NCI-H2029 (cell line): Measurements from ENCODE around the gene HOXD12.

ENCODE experiments used
- DNase-seq: peaks from one replicate; lab custom pipeline; 2025; lab: John Stamatoyannopoulos, UW

The HOXD12 gene

GRCh38 chr2:176118601-176119339, 19.2 kb downstream of the HOXD12 start:
- peak; percentile 83 for DNase-seq

- DNase-seq: no peak
Measured at GRCh38 chr2:176120364-176121189, 21.0 kb downstream of the HOXD12 start.

- no peak for DNase-seq
Measured at GRCh38 chr2:176121190-176122051, 21.8 kb downstream of the HOXD12 start.

- DNase-seq: no peak
Measured at GRCh38 chr2:176122052-176122682, 22.6 kb downstream of the HOXD12 start.

GRCh38 chr2:176122683-176123410, 23.3 kb downstream of the HOXD12 start, which contains the start of gene HOXD9:
TSS of gene HOXD9 (plus strand) at chr2:176122719. CDS start at chr2:176122769, 50 bp downstream.
- peak; percentile 44 for DNase-seq

- no peak for DNase-seq
Measured at GRCh38 chr2:176123411-176124109, 24.0 kb downstream of the HOXD12 start.

GRCh38 chr2:176124110-176124946, 24.7 kb downstream of the HOXD12 start:
- DNase-seq: no peak

- no peak for DNase-seq
Measured at GRCh38 chr2:176124947-176125771, 25.6 kb downstream of the HOXD12 start.

- DNase-seq: no peak
Measured at GRCh38 chr2:176125772-176126054, 26.1 kb downstream of the HOXD12 start.

- DNase-seq: peak; percentile 52
Measured at GRCh38 chr2:176126929-176127773, 27.6 kb downstream of the HOXD12 start.

GRCh38 chr2:176127774-176128072, 28.1 kb downstream of the HOXD12 start:
- no peak for DNase-seq

- DNase-seq: peak; percentile 33
Measured at GRCh38 chr2:176128172-176128981, 28.8 kb downstream of the HOXD12 start.

- peak; percentile 71 for DNase-seq
Measured at GRCh38 chr2:176128982-176129796, 29.6 kb downstream of the HOXD12 start, which contains the start of gene HOXD8. TSS of gene HOXD8 (plus strand) at chr2:176129705. CDS start at chr2:176130367, 662 bp downstream.

- no peak for DNase-seq
Measured at GRCh38 chr2:176129813-176130146, 30.2 kb downstream of the HOXD12 start.

GRCh38 chr2:176130147-176130956, 30.8 kb downstream of the HOXD12 start:
- DNase-seq: peak; percentile 47
